COLO668 (cell line): ENCODE data around the gene HTD2.

ENCODE experiments used
- DNase-seq: peaks from one replicate; lab custom pipeline; 2025; ENCODE audit not compliant: unreplicated experiment; lab: John Stamatoyannopoulos, UW

The HTD2 gene

DNA sequence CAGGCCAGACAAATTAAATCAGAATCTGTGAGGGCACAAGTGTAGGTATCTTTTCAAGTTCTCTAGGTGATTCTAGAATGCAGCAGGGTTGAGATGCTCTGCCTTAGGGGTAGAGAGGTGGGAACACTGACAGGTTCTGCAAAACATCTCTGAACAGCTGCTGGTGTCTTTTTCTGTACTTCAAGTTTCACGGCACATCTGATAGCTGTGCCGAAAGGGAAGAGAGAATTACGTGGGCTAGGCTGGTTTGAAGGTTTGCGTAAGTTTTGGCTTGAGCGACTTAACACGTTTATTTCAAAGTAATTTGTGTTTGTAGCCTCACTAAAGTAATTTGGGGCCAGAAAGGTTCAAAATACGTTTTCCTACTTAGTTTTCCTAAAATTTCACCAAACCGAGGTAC, 48.9 kb downstream of the HTD2 start:
- no peak for DNase-seq

DNA sequence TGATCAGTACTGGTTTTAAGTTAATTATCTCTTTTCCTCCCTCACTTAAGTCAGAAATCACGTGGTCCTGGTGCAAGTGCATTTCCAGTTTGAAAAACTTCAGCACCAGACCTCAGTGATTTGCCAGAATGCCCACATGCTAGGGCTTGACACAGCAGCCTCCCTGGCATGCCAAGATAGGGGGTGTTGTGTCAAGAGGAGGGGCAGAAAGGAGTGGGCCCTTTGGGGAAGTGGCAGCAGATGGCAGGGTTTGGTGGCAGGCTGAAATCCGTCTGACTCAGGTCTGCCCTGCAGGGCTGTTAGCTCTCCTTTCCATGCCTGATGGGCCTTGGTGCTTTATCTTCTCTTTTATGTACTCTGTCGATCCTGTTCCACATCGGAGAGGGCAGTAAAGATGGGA, 49.7 kb downstream of the HTD2 start:
- no peak for DNase-seq

DNA sequence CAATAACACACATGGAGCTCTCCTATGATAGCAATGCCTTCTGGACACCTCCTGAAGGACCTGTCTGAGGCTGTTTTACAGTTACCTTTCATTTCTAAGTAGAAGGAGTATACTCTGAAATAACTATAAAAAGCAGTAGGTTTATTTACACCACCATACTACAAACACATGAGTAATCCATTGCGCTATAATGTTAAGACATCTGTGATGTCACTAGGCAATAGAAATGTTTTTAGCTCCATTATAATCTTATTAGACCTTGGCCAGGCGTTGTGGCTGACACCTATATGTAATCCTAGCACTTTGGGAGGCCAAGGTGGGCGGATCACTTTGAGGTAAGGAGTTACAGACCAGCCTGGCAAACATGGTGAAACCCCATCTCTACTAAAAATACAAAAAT, 51.1 kb downstream of the HTD2 start:
- no peak for DNase-seq

DNA sequence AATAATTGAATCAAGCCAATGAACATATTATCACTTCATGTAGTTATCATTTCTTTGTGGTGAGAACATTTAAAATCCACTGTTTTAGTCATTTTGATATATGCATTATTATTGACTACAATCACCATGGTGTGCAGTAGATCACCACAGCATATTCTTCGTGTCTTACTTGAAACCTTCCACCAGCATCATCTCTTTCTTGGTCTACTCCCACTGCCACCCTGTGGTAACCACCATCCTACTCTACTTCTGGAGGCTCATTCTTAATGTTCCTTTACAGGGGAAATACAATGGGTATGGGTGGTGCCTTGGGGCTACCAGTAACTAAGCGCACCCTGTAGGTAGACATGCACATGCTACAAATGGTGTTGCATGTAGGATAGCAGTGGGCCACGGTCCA, 51.8 kb downstream of the HTD2 start:
- no peak for DNase-seq

DNA sequence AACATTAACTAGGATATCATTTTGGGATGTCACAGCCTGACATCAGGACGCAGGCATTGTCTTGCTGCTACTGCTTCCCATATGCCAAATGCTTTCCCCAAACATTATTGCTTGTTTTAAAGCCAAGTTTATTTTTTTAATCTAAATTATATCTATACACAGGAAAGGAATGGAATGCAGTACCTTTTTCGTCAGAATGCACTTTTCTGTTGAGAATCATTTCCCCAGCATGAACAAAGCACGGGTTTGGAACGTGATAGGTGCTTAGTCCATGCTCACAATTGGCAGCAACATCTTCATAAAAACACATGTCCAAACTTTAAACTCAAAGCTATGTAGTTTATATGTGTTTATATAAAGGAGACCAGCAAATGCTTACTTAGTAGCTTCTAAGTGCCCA, 52.5 kb downstream of the HTD2 start:
- no peak for DNase-seq

DNA sequence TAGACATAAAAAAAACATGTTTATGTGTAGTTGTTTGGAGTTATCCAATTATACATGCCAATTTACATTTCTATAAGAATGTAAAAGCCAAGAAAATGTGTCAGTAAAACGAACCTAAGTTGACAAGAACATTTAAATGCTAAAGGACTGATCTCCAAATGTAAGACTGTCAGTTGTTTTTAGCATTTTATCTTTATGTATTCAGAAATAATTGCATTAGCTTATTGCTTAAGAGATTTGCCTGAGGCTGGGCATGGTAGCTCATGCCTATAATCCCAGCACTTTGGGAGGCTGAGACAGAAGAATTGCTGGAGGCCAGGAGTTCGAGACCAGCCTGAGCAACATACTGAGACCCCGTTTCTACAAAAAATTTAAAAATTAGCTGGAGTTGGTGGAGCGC, 53.3 kb downstream of the HTD2 start:
- no peak for DNase-seq

DNA sequence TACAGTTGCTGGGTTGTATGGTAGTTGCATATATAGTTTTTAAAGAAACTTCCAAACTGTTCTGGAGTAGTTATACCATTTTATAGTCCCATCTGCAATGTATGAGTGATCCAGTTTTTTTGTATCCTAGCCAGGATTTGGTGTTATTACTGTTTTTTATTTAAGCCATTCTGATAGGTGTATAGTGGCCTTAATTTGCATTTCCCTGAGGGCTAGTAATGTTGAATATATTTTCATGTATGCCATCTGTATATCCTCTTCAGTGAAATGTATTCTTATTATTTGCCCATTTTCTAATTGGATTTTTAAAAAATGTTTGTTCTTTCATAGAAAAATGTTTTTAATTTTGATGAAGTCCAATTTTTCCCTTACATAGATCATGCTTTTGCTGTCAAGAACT, 55.5 kb downstream of the HTD2 start:
- no peak for DNase-seq

DNA sequence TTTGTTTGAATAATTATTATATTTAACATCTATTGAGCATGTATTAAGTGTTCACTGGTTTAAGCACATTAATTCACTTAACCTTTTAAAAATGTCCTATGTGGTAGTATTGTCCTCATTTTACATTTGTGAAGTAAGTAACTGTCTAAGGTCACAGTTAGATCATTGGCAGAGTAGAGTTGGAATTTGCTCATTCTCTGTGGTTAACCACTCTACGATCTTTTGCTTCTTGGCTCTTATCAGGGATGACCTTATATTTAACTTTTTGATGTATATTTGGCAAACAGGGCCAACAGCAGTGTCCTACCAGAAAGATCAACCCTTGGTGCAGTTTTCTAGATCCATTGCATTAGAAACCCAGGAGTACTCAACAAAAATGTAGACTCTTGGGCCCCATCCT, 60.4 kb downstream of the HTD2 start:
- no peak for DNase-seq

DNA sequence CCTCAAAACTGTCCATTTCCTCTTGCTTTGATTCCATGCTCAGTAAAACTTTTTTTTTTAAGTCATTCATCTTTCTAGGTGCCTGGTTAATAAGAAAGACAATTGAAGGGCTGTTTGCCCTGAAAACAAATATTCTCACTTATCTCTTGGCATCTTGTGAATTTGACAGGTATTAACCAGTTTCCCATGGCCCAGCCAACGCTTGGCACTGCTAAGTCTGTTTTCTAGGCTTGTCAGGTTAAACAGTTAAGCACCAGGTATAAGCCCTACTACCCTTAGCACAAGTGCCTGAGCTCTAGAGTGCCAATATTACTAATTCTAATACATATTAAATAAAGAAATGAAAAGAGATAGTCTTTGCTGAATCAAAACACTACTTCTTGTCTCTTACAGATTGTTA, 62.7 kb downstream of the HTD2 start:
- no peak for DNase-seq
